ENCODE measurements around the gene SLC23A1. TPM values are rescaled to one million over a fixed set of nuclear protein-coding genes. Genes with fewer than 3 reads are reported as not detected.

SLC23A1 gene
- polyA plus RNA-seq, 2 of the 4 experiments (the other 2 are of a cell fraction) = 4.3 to 7.7 TPM

DNA sequence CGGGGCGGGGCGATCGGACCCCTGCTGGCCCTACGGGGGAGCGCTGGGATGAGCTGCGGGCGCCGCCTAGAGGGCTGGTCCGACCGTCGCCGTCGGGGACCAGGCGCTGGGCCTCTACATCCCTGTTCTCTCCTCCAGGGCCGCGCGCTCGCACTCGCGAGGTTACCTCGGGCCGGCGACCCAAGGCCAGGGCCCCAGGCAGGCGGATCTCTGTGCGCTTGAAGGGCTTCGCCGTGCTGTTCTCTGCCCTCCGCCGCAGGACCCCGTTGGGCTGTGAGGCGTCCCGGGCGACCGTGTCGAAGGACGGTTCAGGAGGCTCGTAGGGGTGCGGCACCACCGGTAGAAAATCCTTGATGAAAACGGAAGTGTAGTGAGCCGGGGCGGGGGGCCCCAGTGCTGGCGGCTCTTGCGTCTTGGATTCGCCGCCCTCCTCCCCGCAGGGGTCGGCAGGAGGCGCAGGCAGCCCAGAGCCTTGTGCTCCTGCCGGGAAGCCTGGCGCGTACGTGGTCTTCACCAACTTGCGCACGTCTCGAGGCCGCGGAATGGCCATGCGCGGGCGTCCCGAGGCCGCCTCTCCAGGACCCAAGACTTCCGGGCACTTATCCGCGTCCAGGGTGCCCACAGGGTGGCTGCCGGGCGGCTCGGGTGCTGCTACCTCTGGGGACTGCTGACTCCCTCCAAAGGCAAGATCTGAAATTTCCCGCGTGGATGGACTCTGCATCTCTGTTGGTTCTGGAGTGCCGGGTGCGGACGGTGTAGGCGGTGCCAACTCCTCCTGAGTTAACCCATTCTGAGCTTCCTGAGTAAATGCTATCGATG is 9.8 kb upstream of the SLC23A1 start:
- Histone ChIP-seq H3K4me1 (peaks cover 44% of the 10 kb centered on the region), H3K27ac (peak overlapping the region; percentile 89 to 92), H3K4me3 (peak overlapping the region; percentile 85), H3K4me2 (peak overlapping the region; percentile 93), H3K9me3 (no peaks in the 10 kb centered on the region)
- ATAC-seq (peak; percentile 75 to 89), FAIRE-seq (no peak), DNase-seq (ENCODE audit: low read depth in 1 of 2, low spot score in 1 of 2) (peak; percentile 85 to 92)
- ChIA-PET CTCF (interaction anchor here (0.6 to 2.4 kb wide), 12 partner anchors 9 to 568 kb away, joined by 3 to 16 read pairs (median 4); partner anchors contain the start of genes MATR3 and PAIP2), POLR2A (interaction anchor here (0.5 to 3.1 kb wide), 7 partner anchors 9 to 99 kb away, joined by 3 to 18 read pairs (median 3); partner anchors contain the start of genes PAIP2 and SLC23A1)
- WGBS (ENCODE audit: missing lambda C conversion rate) = 56% methylated on average over 37 of the region's 77 CpGs
- no peak for TF ChIP-seq SREBF2 (IDR thresholded peaks at IDR 0.05)
- no peak for TF ChIP-seq ESRRA (IDR thresholded peaks at IDR 0.05; ENCODE audit: borderline replicate concordance, low read length)
- no peak for TF ChIP-seq RARB (CRISPR knock-in tag; IDR thresholded peaks at IDR 0.05)
- TF ChIP-seq KDM5A (IDR thresholded peaks at IDR 0.05) = no peak
- peak in 1 of 2 experiments; percentile 28; a peak in 2 of 5 replicates for TF ChIP-seq JUN (IDR thresholded peaks at IDR 0.05)
- peak; percentile 86 for TF ChIP-seq SMC3 (IDR thresholded peaks at IDR 0.05)
- 0 out of 2 replicates have a peak, but pooled peaks have one; percentile 21 for TF ChIP-seq TFCP2L1 (CRISPR knock-in tag; IDR thresholded peaks at IDR 0.05)
- no peak for TF ChIP-seq HOXA7 (CRISPR knock-in tag; IDR thresholded peaks at IDR 0.05)
- TF ChIP-seq ZSCAN20 (CRISPR knock-in tag; IDR thresholded peaks at IDR 0.05) = no peak
- TF ChIP-seq, protein P1, sequence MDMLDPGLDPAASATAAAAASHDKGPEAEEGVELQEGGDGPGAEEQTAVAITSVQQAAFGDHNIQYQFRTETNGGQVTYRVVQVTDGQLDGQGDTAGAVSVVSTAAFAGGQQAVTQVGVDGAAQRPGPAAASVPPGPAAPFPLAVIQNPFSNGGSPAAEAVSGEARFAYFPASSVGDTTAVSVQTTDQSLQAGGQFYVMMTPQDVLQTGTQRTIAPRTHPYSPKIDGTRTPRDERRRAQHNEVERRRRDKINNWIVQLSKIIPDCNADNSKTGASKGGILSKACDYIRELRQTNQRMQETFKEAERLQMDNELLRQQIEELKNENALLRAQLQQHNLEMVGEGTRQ (IDR thresholded peaks at IDR 0.05) = no peak
- TF ChIP-seq, protein P2, sequence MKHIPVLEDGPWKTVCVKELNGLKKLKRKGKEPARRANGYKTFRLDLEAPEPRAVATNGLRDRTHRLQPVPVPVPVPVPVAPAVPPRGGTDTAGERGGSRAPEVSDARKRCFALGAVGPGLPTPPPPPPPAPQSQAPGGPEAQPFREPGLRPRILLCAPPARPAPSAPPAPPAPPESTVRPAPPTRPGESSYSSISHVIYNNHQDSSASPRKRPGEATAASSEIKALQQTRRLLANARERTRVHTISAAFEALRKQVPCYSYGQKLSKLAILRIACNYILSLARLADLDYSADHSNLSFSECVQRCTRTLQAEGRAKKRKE (CRISPR knock-in tag; IDR thresholded peaks at IDR 0.05; ENCODE audit: low read depth) = no peak
- no peak for TF ChIP-seq ZC3H11A (IDR thresholded peaks at IDR 0.05)
- TF ChIP-seq HDAC2 (IDR thresholded peaks at IDR 0.05) = no peak
- no peak for TF ChIP-seq RFX5 (IDR thresholded peaks at IDR 0.05)
- no peak for TF ChIP-seq GATA3 (IDR thresholded peaks at IDR 0.05; ENCODE audit: borderline replicate concordance)
- TF ChIP-seq NPAS2 (CRISPR knock-in tag; IDR thresholded peaks at IDR 0.05; ENCODE audit: borderline replicate concordance) = no peak
- TF ChIP-seq EHF (CRISPR knock-in tag; IDR thresholded peaks at IDR 0.05) = no peak
- no peak for TF ChIP-seq HOXB13 (CRISPR knock-in tag; IDR thresholded peaks at IDR 0.05; ENCODE audit: low read depth)
- TF ChIP-seq CTCF (IDR thresholded peaks at IDR 0.05) = peak; percentile 86
- TF ChIP-seq RAD21 (conservative IDR thresholded peaks at IDR 0.05 in 1 of 2, IDR thresholded peaks at IDR 0.05 in 1 of 2) = peak; percentile 87 to 96
- TF ChIP-seq, protein P3, sequence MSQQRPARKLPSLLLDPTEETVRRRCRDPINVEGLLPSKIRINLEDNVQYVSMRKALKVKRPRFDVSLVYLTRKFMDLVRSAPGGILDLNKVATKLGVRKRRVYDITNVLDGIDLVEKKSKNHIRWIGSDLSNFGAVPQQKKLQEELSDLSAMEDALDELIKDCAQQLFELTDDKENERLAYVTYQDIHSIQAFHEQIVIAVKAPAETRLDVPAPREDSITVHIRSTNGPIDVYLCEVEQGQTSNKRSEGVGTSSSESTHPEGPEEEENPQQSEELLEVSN (IDR thresholded peaks at IDR 0.05; ENCODE audit: borderline replicate concordance, low read depth) = peak; percentile 61; the same call in 1 of the 2 replicates
- no peak for TF ChIP-seq ZFP36 (IDR thresholded peaks at IDR 0.05; ENCODE audit: borderline replicate concordance, partially characterized antibody)
- TF ChIP-seq ZNF302 (CRISPR knock-in tag; IDR thresholded peaks at IDR 0.05) = no peak
- TF ChIP-seq POLR2A (IDR thresholded peaks at IDR 0.05; ENCODE audit: low read length) = no peak
- peak; percentile 64 for TF ChIP-seq CHD2 (IDR thresholded peaks at IDR 0.05; ENCODE audit: low read length, partially characterized antibody)
- 0 out of 2 replicates have a peak, but pooled peaks have one; percentile 62 for TF ChIP-seq MAZ (IDR thresholded peaks at IDR 0.05; ENCODE audit: borderline replicate concordance, low read depth, low read length)
- no peak for TF ChIP-seq FOSL2 (IDR thresholded peaks at IDR 0.05)
- TF ChIP-seq FOSL2 (CRISPR knock-in tag; IDR thresholded peaks at IDR 0.05) = no peak
- no peak for TF ChIP-seq KDM1A (IDR thresholded peaks at IDR 0.05; ENCODE audit: low read depth)
- TF ChIP-seq EP300 (IDR thresholded peaks at IDR 0.05) = no peak
- TF ChIP-seq, protein P4, sequence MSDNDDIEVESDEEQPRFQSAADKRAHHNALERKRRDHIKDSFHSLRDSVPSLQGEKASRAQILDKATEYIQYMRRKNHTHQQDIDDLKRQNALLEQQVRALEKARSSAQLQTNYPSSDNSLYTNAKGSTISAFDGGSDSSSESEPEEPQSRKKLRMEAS (IDR thresholded peaks at IDR 0.05) = peak; percentile 46; the same call in 1 of the 2 replicates
- no peak for TF ChIP-seq HMGXB4 (CRISPR knock-in tag; IDR thresholded peaks at IDR 0.05; ENCODE audit: borderline replicate concordance)
- no peak for TF ChIP-seq ELK1 (IDR thresholded peaks at IDR 0.05; ENCODE audit: low read depth, low read length)
- no peak for TF ChIP-seq HEYL (CRISPR knock-in tag; IDR thresholded peaks at IDR 0.05)

Measured in A549 (cell line).